Measurements from ENCODE around the gene KCNJ1. TPM values are rescaled to one million over a fixed set of nuclear protein-coding genes. Genes with fewer than 3 reads are reported as not detected.

KCNJ1 gene
- total RNA-seq, 1 experiment from 2014 or later = not detected

DNA sequence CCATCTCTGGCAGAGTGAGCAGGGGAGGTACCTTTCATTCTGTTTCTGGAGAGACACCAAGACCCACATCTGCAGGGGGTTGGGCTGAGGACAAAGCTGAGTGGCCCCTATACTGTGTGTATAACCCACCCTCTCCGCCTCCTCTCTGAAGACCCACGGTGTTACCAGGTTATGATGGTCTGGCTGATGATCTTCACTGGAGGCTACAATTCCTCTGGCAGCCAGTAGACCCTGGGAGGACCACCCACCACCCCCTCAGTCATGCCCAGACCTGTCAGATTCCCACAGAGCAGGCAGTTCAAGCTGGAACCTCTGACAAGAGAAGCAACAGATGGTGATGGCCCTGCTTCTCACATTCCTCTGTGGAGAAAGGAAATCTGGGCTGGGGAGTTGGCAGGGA is 11.4 kb upstream of the KCNJ1 start:
- POLR2A ChIA-PET (ENCODE audit: low non-redundant PET) = no interaction called here
- TF ChIP-seq, protein P1, sequence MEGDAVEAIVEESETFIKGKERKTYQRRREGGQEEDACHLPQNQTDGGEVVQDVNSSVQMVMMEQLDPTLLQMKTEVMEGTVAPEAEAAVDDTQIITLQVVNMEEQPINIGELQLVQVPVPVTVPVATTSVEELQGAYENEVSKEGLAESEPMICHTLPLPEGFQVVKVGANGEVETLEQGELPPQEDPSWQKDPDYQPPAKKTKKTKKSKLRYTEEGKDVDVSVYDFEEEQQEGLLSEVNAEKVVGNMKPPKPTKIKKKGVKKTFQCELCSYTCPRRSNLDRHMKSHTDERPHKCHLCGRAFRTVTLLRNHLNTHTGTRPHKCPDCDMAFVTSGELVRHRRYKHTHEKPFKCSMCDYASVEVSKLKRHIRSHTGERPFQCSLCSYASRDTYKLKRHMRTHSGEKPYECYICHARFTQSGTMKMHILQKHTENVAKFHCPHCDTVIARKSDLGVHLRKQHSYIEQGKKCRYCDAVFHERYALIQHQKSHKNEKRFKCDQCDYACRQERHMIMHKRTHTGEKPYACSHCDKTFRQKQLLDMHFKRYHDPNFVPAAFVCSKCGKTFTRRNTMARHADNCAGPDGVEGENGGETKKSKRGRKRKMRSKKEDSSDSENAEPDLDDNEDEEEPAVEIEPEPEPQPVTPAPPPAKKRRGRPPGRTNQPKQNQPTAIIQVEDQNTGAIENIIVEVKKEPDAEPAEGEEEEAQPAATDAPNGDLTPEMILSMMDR (conservative IDR thresholded peaks at IDR 0.05; ENCODE audit: low read depth, low read length) = no peak
- TF ChIP-seq EZH2 (IDR thresholded peaks at IDR 0.05; ENCODE audit: borderline replicate concordance, low read depth, low read length, poor library complexity, severe bottlenecking) = no peak
- Histone ChIP-seq H3K4me3 (ENCODE audit: low read depth, low read length, poor library complexity, severe bottlenecking) (no peak overlapping the region), H3K9me3 (ENCODE audit: low read depth, low read length, poor library complexity, severe bottlenecking) (no peaks in the 10 kb centered on the region), H3K36me3 (ENCODE audit: insufficient read depth, low read length, poor library complexity, severe bottlenecking) (no peaks in the 10 kb centered on the region), H3K4me1 (ENCODE audit: insufficient read depth, low read length, poor library complexity, severe bottlenecking) (peaks cover 4% of the 10 kb centered on the region), H3K27ac (ENCODE audit: low read depth, low read length, poor library complexity, severe bottlenecking) (no peak overlapping the region), H3K27me3 (replicated peaks; ENCODE audit: insufficient read depth, low read depth, low read length, poor library complexity) (no peaks in the 10 kb centered on the region)
- intact Hi-C loops (cut with micrococcal nuclease; ENCODE audit: unreplicated experiment) = no loop called here
- no peak for DNase-seq (ENCODE audit: low spot score)
- CTCF ChIA-PET = no interaction called here
- no TSS peak for BruUV-seq (replicated peaks)

DNA sequence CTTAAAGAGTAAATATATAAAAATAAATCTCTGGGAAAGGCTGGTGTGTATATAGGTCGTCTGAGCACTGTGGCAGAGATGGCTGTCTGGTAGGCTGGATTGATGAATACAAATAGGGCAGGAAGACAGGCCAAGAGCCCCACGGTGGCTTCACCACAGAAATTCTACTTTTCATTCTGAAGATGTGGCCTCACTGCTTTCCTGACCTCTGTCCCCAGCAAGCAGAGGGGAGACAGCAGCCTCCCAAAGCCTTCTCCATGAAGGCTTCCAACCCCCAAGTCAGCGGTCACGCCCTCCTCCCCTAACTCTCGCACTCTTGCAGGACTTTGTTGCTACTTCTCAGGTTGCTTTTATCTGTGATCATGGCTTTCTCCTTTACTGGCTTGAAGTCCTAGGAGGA is 10.6 kb upstream of the KCNJ1 start:
- Histone ChIP-seq H3K4me3 (ENCODE audit: low read depth, low read length, poor library complexity, severe bottlenecking) (no peak overlapping the region), H3K36me3 (ENCODE audit: insufficient read depth, low read length, poor library complexity, severe bottlenecking) (no peaks in the 10 kb centered on the region), H3K27ac (ENCODE audit: low read depth, low read length, poor library complexity, severe bottlenecking) (no peak overlapping the region), H3K9me3 (ENCODE audit: low read depth, low read length, poor library complexity, severe bottlenecking) (no peaks in the 10 kb centered on the region), H3K27me3 (replicated peaks; ENCODE audit: insufficient read depth, low read depth, low read length, poor library complexity) (no peaks in the 10 kb centered on the region), H3K4me1 (ENCODE audit: insufficient read depth, low read length, poor library complexity, severe bottlenecking) (peaks cover 4% of the 10 kb centered on the region)
- intact Hi-C loops (cut with micrococcal nuclease; ENCODE audit: unreplicated experiment) = no loop called here
- TF ChIP-seq EZH2 (IDR thresholded peaks at IDR 0.05; ENCODE audit: borderline replicate concordance, low read depth, low read length, poor library complexity, severe bottlenecking) = no peak
- TF ChIP-seq, protein P1 (conservative IDR thresholded peaks at IDR 0.05; ENCODE audit: low read depth, low read length) = no peak
- ChIA-PET CTCF (no interaction called here), POLR2A (ENCODE audit: low non-redundant PET) (no interaction called here)
- BruUV-seq (replicated peaks) = no TSS peak
- DNase-seq (ENCODE audit: low spot score) = no peak

DNA sequence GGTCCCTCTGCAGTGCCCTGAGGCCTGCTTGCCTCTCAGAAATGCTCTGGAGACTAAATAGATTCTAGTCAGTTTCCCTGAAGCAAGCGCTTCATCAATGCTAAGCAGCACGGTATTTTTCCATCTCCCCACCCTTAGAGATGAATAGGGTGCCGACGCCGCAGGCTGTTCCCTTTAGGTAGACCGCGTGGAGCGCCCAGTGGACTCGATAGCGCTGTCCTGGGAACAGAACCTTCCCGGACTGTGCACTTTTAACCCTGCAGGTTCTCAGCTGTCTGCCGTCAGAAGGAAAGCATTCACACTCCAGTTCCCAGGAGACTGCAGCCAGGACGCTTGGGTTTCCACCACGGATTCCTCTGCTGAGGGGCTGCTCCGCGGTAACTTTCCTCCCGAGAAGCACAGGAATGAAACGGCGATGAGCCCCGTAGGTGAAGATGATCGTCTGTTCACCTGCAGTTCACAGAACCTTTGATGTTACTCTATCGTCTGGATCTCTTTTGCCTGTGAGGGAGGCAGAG is 9.1 kb upstream of the KCNJ1 start:
- CTCF ChIA-PET = interaction anchor here (0.9 kb wide), 1 partner anchor 9 kb away, joined by 3 read pairs; no protein-coding TSS in a partner anchor

More for the DNA sequence above, 9.1 kb upstream of the KCNJ1 start:
- Histone ChIP-seq H3K27ac (ENCODE audit: low read depth, low read length, poor library complexity, severe bottlenecking) (no peak overlapping the region), H3K4me3 (ENCODE audit: low read depth, low read length, poor library complexity, severe bottlenecking) (no peak overlapping the region), H3K36me3 (ENCODE audit: insufficient read depth, low read length, poor library complexity, severe bottlenecking) (no peaks in the 10 kb centered on the region), H3K9me3 (ENCODE audit: low read depth, low read length, poor library complexity, severe bottlenecking) (no peaks in the 10 kb centered on the region), H3K27me3 (replicated peaks; ENCODE audit: insufficient read depth, low read depth, low read length, poor library complexity) (no peaks in the 10 kb centered on the region), H3K4me1 (ENCODE audit: insufficient read depth, low read length, poor library complexity, severe bottlenecking) (peaks cover 2% of the 10 kb centered on the region)
- BruUV-seq (replicated peaks) = no TSS peak
- TF ChIP-seq, protein P1 (conservative IDR thresholded peaks at IDR 0.05; ENCODE audit: low read depth, low read length) = no peak
- TF ChIP-seq EZH2 (IDR thresholded peaks at IDR 0.05; ENCODE audit: borderline replicate concordance, low read depth, low read length, poor library complexity, severe bottlenecking) = no peak
- POLR2A ChIA-PET (ENCODE audit: low non-redundant PET) = no interaction called here
- intact Hi-C loops (cut with micrococcal nuclease; ENCODE audit: unreplicated experiment) = no loop called here
- no peak for DNase-seq (ENCODE audit: low spot score)

Measured in A673 (cell line).